Nucleus accumbens (tissue), 56 donors: ENCODE data around the gene PKD2.
"Not testable (repeated sequence)": the region's sequence is repeated elsewhere in the genome, so short reads cannot be mapped to it uniquely, and the experiment has no call there.

ENCODE experiments used
- DNase-seq, 56 donors: peaks; one replicate each; lab custom pipeline; 2025; lab: John Stamatoyannopoulos, UW

PKD2 gene

GRCh38 chr4:88107406-88108107 is 100.1 kb downstream of the PKD2 start:
- no peak for DNase-seq

GRCh38 chr4:88108108-88108465 is 100.7 kb downstream of the PKD2 start:
- DNase-seq: not testable (repeated sequence)

GRCh38 chr4:88108747-88109122 is 101.3 kb downstream of the PKD2 start:
- DNase-seq: no peak

GRCh38 chr4:88109123-88109881 is 101.9 kb downstream of the PKD2 start:
- no peak for DNase-seq

- DNase-seq: no peak
Observed at GRCh38 chr4:88110826-88111225, 103.4 kb downstream of the PKD2 start.

- DNase-seq: no peak
Observed at GRCh38 chr4:88112856-88113255, 105.4 kb downstream of the PKD2 start.

GRCh38 chr4:88115587-88115986 is 108.2 kb downstream of the PKD2 start:
- no peak for DNase-seq

- no peak for DNase-seq
Observed at GRCh38 chr4:88119943-88120342, 112.5 kb downstream of the PKD2 start.

- DNase-seq: not testable (repeated sequence)
Observed at GRCh38 chr4:88122260-88122659, 114.8 kb downstream of the PKD2 start.
